HG03095 (cell line): ENCODE results near the gene RTKN.
"Not testable (repeated sequence)": the region's sequence is repeated elsewhere in the genome, so short reads cannot be mapped to it uniquely, and the experiment has no call there.

Experiments
- ATAC-seq: cut with Tn5 transposase; IDR thresholded peaks from one replicate; pipeline ENCODE4 v1.9.1; 2021; ENCODE audit warnings: moderate library complexity; ENCODE audit not compliant: unreplicated experiment

RTKN gene, protein sequence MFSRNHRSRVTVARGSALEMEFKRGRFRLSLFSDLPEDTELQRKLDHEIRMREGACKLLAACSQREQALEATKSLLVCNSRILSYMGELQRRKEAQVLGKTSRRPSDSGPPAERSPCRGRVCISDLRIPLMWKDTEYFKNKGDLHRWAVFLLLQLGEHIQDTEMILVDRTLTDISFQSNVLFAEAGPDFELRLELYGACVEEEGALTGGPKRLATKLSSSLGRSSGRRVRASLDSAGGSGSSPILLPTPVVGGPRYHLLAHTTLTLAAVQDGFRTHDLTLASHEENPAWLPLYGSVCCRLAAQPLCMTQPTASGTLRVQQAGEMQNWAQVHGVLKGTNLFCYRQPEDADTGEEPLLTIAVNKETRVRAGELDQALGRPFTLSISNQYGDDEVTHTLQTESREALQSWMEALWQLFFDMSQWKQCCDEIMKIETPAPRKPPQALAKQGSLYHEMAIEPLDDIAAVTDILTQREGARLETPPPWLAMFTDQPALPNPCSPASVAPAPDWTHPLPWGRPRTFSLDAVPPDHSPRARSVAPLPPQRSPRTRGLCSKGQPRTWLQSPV

GRCh38 chr2:74441690-74442482 is at the start of gene RTKN:
Gene RTKN (minus strand): TSS chr2:74441937. CDS start chr2:74441816, 121 bp downstream.
- ATAC-seq: no peak

- ATAC-seq: no peak
Observed at GRCh38 chr2:74489906-74490305, 48.2 kb upstream of the RTKN start.

GRCh38 chr2:74488643-74489481 is 47.1 kb upstream of the RTKN start:
- ATAC-seq: no peak

DNA sequence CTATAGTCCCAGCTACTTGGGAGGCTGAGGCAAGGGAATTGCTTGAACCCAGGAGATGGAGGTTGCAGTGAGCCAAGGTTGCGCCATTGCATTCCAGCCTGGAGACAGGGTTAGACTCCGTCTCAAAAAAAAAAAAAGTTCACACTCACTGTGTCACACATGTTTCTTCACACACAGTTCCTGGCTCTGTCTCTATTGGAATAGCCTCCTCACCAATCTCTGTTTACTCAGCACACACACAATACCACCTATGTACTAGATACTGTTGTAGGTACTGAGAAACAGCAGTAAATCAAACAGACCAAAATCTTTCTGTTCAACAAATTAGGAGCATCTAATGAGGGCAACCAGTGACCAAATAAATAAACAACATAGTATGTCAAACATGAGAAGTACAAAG is 44.4 kb upstream of the RTKN start:
- ATAC-seq: no peak

- not testable (repeated sequence) for ATAC-seq
Observed at GRCh38 chr2:74483675-74484164, 42.0 kb upstream of the RTKN start.

DNA sequence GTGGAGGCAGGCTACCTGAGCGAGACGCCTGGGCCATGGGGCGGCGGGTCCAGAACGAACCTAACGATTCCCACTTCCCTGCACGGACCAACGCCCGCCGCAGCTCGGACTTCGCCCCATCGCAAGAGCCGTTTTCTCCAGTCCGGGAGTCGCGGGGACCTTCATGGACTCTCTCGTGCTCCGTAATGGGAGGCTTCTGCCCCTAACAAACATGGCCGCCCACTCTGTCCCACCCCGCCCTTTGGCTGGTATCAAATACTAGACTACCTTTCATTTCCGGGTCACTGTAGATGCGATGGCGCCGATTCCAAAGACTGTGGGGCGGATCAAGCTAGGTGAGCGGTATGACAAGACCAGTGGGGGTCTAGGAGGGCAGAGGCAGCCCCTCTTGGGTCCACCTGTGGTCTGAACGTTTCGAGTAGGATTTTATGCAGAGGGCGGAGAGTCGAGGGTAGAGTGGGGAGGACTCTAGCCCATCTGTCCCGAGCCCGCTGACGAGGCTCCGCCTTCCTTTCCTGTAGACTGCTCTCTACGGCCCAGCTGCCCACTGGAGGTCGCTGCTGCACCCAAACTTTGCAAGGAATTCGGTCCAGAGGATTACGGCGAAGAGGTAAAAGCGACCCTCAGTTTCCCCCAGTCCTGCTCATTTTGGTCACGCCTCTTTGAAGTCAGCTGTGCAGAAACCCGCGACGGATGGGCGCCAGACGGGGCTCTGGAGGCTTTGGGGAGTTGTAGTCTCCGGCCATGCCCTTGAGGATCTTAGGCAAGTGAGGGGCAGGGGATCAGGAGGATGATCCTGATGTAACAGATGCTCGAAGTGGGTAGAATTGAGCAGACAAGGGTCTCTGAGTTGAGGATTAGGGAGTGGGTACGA is 41.3 kb upstream of the RTKN start, which contains the start of the genes CCDC142 and TTC31:
Gene CCDC142 (minus strand): TSS at position 198 of the 874 bp plus-strand sequence. CDS start 161 bp downstream, at position 37.
Gene TTC31 (plus strand): TSS at position 281 of the 874 bp plus-strand sequence. CDS start 15 bp downstream, at position 296.
- ATAC-seq: peak; percentile 88

GRCh38 chr2:74481961-74482800 is 40.4 kb upstream of the RTKN start:
- ATAC-seq: peak; percentile 28

DNA sequence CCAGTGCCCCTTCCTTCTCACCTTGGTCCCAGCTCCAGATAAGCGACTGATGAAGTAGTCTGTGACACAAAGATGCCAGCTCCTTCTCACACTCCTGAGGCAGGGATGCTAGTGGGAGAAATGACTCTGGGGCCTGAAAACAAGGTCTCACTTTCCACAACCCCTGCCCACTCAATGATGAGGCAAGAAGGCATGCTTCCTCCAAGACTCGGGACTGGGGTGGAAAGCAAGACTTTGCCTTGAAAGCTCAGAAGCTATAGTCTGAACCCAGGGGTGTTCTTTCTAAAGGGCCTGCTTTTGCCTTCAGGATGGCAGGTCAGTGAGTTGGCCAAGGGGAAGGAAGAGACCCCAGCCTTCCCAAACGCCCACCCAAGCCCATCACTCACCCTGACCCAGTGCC is 39.7 kb upstream of the RTKN start:
- ATAC-seq: no peak

DNA sequence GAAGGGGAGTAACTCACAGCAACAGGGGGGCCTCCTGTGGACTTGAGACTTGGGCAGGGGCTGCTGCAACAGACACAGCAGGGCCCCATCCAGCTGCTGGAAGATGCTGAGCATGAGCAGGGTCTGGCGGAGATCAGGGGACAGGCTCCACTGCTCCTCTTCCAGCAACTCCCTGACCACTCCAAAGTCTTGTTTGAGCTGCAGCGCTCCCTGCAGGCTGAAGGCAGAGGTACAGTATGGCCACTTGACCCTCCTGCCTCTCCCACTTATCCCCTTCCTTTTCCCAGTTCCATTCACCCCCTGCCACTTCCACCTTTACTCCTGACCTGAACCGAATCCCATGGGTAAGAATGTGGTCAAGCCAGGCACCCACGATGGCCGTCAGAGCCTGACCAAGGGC is 33.2 kb upstream of the RTKN start:
- no peak for ATAC-seq

GRCh38 chr2:74474481-74474880 is 32.7 kb upstream of the RTKN start:
- no peak for ATAC-seq

DNA sequence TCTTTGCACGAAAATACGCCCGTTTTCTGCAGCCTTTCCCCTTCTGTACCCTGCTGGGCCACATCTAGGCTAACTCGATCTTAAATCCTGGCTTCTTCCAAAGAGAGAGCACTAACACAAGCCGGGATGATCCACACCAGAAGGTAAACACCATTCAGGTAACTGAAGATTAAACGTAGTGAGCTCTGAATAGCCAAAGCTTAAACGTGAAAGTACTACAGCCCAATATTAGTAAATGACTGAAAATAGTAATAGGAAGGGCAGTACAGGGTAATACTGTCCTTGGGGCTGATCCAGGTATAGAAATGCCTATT is 31.2 kb upstream of the RTKN start:
- ATAC-seq: no peak

GRCh38 chr2:74472086-74472944 is 30.6 kb upstream of the RTKN start, which contains the start of gene MRPL53:
Gene MRPL53 (minus strand): TSS chr2:74472680. CDS start chr2:74472660, 20 bp downstream.
- ATAC-seq: peak; percentile 75

GRCh38 chr2:74471332-74472065 is 29.8 kb upstream of the RTKN start:
- ATAC-seq: no peak

GRCh38 chr2:74470742-74471141 is 29.0 kb upstream of the RTKN start:
- ATAC-seq: not testable (repeated sequence)

GRCh38 chr2:74464406-74464805 is 22.7 kb upstream of the RTKN start:
- ATAC-seq: no peak

DNA sequence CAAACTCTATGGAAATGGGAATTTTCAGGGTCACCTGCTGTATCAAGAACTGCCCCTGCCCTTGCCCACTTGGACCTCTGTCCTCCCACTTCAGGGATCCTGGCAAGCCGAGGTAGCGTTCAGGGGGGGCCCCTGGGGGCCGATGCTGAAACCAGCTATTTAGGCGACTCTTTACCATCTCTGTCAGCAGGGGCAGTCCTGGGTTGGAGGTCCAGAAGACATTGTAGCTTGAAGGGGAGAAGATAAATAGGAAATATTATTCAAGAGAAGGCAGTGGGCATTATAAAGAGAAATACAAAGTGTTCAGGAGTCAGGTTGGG is 21.0 kb upstream of the RTKN start:
- ATAC-seq: no peak
